ENCODE data around the gene HSF5.

DNA sequence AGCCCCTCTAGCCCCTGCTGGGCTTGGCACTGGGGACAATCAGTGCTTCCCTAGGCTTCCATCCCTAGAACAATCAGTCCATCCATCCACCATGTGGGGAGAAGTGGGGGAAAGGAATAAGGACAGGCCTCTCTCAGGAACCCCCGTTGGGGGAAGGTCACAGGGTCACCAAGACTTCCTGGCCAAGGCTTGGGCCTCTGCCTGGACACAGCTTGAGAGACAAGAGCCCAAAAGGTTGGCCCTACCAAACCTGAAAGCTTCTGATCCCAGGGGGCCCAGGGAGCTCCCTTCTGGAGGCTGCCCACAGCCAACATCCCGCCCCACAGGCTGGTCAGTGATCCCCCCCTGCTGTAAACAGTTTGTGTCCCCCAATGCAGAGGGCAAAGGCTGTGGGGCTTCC, 42.4 kb upstream of the HSF5 start:
- TF ChIP-seq, protein P1, sequence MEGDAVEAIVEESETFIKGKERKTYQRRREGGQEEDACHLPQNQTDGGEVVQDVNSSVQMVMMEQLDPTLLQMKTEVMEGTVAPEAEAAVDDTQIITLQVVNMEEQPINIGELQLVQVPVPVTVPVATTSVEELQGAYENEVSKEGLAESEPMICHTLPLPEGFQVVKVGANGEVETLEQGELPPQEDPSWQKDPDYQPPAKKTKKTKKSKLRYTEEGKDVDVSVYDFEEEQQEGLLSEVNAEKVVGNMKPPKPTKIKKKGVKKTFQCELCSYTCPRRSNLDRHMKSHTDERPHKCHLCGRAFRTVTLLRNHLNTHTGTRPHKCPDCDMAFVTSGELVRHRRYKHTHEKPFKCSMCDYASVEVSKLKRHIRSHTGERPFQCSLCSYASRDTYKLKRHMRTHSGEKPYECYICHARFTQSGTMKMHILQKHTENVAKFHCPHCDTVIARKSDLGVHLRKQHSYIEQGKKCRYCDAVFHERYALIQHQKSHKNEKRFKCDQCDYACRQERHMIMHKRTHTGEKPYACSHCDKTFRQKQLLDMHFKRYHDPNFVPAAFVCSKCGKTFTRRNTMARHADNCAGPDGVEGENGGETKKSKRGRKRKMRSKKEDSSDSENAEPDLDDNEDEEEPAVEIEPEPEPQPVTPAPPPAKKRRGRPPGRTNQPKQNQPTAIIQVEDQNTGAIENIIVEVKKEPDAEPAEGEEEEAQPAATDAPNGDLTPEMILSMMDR (IDR thresholded peaks at IDR 0.05; ENCODE audit: insufficient read depth, low read length) = no peak
- TF ChIP-seq POLR2AphosphoS5 (IDR thresholded peaks at IDR 0.05; ENCODE audit: low read depth) (no peak), GABPA (IDR thresholded peaks at IDR 0.05; ENCODE audit: low read depth) (no peak), REST (IDR thresholded peaks at IDR 0.05; ENCODE audit: insufficient replicate concordance, low read depth) (no peak), SPI1 (IDR thresholded peaks at IDR 0.05; ENCODE audit: borderline replicate concordance, low read depth) (no peak)

Measured in HL-60 (cell line).